Fibroblast of lung (primary cell): ENCODE results near the gene TFIP11.

Experiments used
- CTCF ChIP-seq, 2 donors: IDR thresholded peaks in 1 of 2; conservative IDR thresholded peaks in 1 of 2; 1 replicate in 1 of 2; 2 replicates in 1 of 2; pipeline ENCODE4 v1.5.1; 2011 to 2012; ENCODE audit warnings: low read length in 2 of 2, control low read depth in 1 of 2, inconsistent platforms in 1 of 2, low read depth in 1 of 2, mild to moderate bottlenecking in 1 of 2
- EZH2 ChIP-seq: IDR thresholded peaks from 2 replicates; pipeline ENCODE4 v1.5.1; 2012; ENCODE audit warnings: low read length, control low read depth, mild to moderate bottlenecking; ENCODE audit errors: missing control alignments

GRCh38 chr22:26462051-26462450 lies 50.2 kb downstream of the TFIP11 start:
- TF ChIP-seq CTCF (conservative IDR thresholded peaks at IDR 0.05 in 1 of 2, IDR thresholded peaks at IDR 0.05 in 1 of 2; ENCODE audit: low read depth in 1 of 2, low read length in 2 of 2), result no peak
- TF ChIP-seq EZH2, result no peak
